Activated CD4-positive, alpha-beta T cell treated with anti-CD3 and anti-CD28 coated beads, Interleukin-2, Interleukin-6, amounts not matched to agents 100 ng/mL and 50 ng/mL, durations not matched to agents 16 hours and 8 hours (primary cell): ENCODE data around the gene CFAP74.

ENCODE experiments used
- DNase-seq: peaks from one replicate; pipeline ENCODE4 v3.0.0-alpha.2; 2020

CFAP74 gene

GRCh38 chr1:1914971-1915692, 88.5 kb downstream of the CFAP74 start, which contains the start of gene CALML6:
TSS of gene CALML6 (plus strand) at chr1:1915260. CDS start at chr1:1915281, 21 bp downstream.
- DNase-seq = no peak

DNA sequence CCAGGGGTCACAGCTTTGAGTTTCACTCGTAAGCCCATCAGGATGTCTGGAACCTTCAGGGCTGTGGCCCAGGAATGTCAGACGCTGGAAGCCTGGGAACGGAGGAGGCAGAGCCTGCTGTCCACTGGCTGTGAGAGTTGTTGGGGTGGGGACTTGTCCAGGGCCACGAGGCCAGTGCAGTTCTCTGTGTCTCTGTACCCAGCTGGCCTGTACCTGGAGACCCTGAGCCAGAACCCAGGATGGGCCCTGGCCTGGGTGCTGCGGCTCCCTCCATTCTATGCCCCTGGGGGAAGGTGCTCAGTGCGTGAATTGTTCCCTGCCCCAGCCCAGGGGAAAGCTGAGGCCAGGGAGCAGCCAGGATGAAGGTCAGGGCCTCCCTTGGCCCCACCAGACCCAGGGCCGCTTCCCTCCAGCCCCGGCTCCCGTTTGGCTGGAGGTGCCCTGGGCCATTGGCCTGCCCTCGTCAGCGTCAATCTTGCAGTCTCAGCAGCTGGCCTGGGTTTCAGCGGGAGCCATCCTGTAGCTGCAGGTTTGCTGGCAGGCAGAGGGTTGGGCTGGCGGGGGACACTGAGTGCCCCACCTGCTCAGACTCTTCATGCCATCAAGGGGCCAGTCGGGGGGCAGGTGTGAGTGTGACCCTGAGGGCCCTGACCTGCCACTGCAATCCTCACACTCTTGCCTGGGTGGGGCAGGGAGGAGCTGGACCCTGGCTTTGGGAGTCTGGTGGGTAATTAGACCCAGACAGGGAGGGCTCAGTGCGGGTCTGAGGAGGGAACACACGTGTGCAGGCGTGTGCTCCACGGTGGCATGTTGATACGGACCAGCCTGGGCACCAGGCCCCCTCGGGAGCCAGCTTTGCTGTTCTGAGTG, 89.2 kb downstream of the CFAP74 start:
- DNase-seq = no peak

DNA sequence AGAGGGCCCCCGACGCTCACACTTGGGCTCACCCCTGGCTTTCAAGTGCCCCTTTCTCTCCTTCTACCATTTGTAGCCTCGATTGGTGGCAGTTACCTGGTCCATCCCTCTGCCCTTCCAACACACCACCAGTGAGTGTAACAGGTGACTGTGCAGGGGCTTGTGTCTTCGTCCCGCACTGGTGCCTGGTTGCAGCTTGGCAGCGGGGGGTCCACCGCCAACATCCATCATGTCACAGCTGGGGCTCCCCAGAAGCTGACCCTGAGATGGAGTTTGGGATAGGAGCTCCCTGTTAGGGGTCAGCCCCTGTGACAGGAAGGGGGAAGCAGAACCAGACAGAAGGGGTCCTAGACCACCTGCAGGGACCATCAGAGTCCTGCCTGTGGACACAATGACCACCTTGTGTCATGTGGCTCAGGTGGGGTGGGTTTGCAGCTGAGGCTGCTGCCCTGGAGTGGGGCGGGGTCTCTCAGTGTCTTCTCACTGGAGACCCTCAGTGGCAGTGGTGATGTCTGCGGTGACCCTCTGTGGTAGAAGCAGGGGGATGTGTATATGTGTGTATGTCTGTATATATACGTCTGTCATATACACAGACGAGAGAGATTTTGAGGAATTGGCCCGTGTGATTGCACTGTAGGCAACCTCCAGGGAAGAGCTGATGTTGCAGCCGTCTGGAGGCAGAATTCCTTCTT, 92.1 kb downstream of the CFAP74 start:
- no peak for DNase-seq

- no peak for DNase-seq
Observed at GRCh38 chr1:1910651-1911331, 92.8 kb downstream of the CFAP74 start.

DNA sequence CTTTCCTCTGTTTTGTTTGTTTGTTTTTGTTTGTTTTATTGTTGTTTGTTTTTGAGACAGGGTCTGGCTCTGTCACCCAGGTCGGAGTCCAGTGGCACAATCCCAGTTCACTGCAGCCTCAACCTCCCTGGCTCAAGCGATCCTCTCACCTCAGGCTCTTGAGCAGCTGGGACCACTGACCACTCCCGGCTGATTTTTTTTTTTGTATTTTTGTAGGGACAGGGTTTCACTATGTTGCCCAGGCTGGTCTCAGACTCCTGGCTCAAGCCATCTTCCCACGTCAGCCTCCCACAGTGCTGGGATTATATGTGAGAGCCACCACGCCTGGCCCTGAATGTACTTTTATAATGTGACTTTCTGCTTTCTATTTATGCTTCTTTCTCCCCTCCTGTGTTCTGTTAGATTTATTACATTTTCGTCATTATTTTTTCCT, 93.5 kb downstream of the CFAP74 start:
- no peak for DNase-seq

GRCh38 chr1:1908506-1908791, 95.1 kb downstream of the CFAP74 start:
- no peak for DNase-seq

DNA sequence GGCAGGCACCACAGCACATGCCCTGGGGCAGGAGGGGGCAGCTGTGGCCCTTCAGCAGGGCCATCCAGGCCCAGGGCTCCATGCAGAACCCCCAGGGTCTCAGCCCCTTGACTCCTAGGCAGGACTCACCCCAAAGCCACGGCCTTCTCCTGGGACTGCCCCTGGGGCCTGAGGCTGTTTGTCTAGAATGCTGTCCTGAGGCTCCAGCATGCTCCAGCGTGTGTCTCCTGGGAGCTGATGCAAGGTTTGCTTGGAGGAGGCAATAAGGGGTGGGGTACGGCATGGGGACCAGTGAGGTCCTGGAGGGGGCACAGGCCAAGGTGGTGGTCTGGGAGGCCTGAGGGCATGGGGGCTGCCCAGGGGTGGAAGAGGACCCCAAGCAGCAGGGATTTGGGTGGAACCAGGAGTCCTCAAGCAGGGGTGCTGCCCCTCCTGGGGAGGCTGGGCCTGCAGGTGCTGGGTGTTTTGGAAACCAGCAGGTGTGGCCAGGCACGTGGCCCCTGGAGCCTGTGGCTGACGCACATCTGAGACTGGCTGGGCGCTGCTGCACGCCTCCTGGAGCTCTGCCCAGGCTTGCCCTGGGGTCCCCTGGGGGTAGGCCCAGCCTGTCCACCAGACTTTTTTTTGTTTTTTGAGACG, 96.4 kb downstream of the CFAP74 start:
- no peak for DNase-seq

- DNase-seq = peak; percentile 80
Observed at GRCh38 chr1:1906185-1907097, 97.1 kb downstream of the CFAP74 start.

DNA sequence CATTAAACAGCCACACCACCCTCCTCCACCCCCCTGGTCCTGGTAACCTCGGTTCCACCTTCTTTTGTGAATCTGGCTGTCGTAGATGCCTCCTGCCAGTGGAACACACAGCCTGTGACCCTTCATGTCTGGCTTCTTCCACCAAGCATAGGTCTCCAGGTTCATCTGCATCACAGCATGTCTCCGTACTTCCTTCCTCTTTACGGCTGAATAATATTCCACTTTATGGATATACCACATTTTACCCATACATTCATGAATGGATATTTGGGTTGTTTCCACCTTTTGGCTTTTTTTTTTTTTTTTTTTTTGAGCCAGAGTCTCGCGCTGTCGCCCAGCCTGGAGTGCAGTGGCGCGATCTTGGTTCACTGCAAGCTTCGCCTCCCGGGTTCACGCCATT, 100.4 kb downstream of the CFAP74 start:
- DNase-seq = no peak

- no peak for DNase-seq
Observed at GRCh38 chr1:1901641-1902294, 101.8 kb downstream of the CFAP74 start.

- DNase-seq = no peak
Observed at GRCh38 chr1:1900883-1901640, 102.5 kb downstream of the CFAP74 start.

DNA sequence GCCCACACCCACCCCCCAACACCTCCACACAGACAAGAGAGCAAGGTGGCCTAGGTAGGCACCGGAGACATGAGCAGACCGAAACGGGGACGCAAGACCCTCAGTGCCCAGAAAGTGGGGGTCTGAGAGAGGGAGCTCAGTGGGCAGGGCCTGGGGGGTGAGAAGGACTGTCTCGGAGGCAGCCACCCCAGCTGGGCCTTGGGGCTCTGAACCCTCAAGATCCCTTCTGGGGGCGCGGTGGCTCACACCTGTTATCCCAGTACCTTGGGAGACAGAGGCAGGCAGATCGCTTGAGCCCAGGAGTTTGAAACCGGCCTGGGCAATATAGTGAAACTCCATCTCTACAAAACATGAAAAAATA, 103.6 kb downstream of the CFAP74 start:
- DNase-seq = no peak

DNA sequence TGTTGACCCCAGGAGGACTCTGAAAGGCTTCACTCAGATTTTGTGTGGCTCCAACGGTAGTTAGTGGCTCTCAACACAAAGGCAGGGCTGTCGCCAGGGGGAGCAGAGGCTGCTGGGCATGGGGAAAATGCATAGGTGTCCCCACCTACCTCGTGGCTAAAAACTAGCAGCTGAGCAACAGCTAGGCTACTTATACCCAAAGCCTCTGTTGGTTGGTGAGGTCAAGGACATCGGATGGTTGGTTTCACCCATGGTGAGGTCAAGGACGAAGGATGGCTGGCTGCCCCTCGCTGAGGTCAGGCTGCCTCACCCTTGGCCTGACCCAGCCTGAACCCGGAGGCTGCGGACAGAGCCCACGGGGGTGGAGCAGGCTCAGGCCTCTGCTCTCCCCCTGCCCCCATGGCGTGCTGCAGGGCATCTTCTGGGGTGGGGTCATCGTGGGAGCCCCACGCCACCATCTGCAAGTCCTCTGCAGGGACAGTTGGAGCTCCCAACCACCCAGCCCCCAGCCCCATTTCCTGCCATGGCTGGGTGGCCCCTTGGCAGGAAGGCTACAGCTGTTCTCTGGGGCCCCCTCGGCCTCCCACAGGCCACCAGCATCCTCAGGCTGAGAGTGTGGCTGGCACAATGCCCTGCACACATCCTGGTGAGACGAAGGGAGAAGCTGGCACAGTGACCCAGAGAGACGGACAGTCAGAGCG, 104.2 kb downstream of the CFAP74 start:
- no peak for DNase-seq

GRCh38 chr1:1898246-1898933, 105.2 kb downstream of the CFAP74 start:
- no peak for DNase-seq

DNA sequence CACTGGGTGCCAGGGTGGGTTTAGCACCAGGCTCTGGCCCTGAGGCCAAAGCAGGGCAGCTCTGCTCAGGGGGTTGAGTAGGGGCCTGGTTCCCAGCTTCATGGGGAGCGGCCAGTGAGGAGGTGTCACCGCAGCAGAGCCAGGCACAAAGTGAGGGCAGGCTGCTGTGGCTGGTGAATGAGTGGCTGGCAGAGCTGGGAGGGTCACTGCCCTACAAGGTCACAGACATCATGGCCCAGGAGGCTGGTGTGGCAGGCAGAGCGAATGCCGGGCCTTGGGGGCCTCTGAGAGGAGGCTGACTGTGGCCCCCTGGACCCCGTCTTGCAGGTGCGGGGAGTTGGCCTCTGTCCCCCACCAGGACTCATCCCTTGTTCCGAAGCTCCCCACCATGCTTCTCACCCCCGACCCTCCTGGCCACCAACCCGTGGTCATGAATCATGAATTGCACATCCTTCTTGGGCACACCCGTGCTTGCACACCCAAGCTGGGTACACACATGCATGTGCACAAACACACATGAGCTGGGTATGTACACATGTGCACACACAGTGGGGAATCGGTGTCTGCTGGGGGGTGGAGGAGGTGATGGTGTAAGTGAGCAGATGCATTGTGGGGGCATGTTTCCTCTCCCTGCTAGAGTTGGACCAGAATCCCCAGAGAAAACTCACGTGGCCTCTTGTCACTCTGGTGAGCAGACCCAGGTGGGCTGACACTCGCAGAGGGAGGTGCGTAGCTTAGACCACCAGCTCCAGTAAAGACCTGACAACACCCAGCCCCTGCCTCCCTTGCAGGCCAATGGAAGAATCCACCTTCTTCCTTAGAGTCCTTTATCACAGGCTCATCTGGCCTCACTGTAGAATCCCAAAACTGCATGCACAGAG, 107.9 kb downstream of the CFAP74 start:
- no peak for DNase-seq

DNA sequence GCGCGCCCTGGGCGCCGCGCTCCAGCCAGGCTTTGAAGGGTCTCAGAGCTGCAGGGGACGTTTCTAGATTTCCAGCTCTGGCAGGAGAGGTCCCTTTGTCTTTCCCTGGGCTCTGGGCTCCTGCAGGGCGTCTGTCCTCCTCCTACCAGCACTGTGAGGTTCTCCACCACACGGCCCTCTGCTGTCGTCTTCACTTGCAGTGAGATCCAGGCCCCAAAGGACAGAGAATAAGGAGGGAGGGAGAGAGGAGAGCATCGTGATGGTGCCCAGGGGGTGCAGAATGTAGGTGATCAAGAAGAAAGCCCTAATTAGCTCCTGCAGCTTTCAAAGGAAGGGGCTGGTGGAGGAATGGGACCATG, 108.5 kb downstream of the CFAP74 start:
- no peak for DNase-seq

- DNase-seq = no peak
Observed at GRCh38 chr1:1894354-1895059, 109.1 kb downstream of the CFAP74 start.
